NCI-H526 (cell line): ENCODE measurements around the gene CENPF.
"Not testable (repeated sequence)": the region's sequence is repeated elsewhere in the genome, so short reads cannot be mapped to it uniquely, and the experiment has no call there.

Source experiments
- DNase-seq, 2 experiments: peaks; one replicate each; lab custom pipeline; 2025; lab: John Stamatoyannopoulos, UW

CENPF gene

DNA sequence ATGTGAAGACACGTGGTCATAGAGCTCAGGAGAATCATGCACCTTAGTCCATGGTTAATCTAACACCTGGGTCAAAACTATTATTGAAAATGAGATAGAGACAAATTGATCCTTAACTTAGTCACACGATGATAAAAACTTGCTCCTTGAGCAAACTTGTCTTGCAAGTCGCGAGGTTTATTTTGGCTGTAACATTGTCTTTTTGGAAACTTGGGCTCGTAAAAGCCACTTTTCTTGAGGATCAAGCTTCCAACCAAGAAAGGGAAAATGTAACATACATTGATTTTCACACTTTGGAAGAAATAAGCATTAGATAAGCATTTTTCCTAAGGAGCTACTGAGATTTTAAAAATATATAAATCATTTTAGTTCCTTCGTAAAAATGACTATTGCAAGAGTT, 19.9 kb upstream of the CENPF start:
- no peak for DNase-seq

DNA sequence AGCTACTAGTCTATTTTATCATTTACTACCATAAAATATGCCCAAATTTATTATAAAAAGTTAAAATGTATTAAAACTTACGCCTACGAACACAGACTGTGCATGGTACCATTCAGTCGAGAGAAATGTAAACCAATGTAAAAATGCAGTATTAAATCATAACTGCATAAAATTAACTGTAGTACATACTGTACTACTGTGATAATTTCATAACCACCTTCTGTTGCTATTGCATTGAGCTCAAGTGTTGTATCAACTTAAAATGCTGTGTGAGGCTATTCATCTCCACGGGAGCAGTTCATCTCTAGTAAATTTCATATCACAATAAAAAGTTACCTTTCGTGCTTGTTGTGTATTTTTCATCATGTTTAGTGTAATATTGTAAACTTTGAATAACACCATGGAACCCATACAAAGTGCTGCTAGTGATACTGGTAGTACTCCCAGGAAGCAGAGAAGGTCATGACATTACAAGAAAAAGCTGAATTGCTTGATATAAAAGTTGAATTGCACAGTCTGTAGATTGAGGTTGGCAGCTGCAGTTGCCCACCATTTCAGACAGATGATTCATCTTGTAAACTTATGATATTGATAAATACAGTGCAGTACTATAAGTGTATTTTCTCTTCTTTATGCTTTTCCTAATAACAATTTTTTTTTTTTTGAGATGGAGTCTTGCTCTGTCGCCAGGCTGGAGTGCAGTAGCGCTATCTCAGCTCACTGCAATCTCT, 19.0 kb upstream of the CENPF start:
- DNase-seq, result no peak

DNA sequence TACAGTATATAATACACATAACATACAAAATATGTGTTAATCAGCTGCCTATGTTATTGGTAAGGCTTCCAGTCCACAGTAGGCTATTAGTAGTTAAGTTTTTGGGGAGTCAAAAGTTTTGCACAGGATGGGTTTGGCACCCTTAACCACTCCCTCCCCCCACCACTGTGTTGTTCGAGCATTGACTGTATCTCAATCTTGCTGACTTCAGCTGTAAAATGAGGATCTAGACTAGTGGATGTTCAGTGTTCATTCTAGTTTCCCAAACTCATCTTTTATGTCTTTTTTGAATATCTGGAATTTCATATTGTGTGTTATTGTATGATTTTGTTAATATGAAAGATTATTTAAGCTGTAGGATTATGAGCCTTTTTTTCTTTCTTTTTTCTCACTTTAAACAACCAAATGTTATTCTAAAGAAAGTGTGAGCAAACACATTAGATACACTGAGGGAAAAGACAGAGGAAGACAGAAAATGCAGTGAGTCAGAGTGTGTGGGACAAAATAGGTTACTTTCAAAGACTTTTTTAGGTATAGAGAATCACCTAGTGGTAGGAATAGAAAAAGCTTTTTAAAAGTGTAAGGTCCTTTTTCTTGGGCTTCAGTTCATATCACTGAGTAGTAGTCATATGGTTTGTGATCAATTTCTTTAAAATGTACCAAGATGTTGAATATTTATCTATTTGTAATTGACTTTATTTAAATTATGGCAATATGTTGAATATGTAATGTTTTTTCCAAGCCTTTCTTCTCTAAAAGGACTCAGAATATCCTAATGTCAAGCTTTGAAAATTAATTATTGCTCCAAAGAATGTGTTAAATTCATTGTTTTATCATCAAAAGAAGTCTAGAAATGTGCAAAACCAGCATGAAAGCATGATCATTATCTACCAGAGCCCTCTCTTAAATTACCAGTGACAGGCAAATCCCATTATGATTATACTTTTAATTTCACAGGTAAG, 17.9 kb upstream of the CENPF start:
- peak; percentile 15 to 47 for DNase-seq

DNA sequence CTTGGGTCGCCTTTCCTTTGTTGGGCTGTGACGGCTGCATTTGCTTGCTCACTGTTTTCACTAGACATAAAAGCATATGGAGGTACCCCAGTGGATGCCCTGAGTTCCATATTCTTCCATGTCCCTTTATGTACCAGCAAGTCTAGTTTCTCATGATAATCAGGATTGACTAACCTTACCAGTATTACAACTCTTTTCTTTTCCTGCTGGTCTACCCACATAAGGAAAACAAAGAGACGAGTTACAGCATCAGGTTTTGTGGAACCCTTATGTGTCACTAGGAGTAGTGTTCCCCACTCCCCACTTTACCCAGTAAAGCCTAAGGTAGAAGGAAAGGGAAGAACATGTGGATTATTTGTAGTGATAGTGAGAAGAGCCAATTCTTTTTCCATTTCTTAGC, 16.4 kb upstream of the CENPF start:
- no peak for DNase-seq

DNA sequence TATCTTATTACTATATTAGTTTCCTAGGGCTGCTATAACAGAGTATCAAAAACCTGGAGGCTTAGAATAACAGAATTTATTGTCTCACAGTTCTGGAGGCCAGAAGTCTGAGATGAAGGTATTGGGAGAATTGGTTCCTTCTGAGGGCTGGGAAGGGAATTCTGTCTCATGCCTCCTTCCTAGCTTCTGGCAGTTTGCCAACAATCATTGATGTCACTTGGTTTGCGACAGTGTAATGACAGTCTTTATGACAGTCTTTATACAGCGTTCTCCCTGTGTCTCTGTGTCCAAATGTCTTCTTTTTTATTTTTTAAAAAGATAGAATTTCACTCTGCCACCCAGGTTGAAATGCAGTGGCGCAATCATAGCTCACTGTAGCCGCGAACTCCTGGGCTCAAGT, 15.8 kb upstream of the CENPF start:
- DNase-seq, result no peak

DNA sequence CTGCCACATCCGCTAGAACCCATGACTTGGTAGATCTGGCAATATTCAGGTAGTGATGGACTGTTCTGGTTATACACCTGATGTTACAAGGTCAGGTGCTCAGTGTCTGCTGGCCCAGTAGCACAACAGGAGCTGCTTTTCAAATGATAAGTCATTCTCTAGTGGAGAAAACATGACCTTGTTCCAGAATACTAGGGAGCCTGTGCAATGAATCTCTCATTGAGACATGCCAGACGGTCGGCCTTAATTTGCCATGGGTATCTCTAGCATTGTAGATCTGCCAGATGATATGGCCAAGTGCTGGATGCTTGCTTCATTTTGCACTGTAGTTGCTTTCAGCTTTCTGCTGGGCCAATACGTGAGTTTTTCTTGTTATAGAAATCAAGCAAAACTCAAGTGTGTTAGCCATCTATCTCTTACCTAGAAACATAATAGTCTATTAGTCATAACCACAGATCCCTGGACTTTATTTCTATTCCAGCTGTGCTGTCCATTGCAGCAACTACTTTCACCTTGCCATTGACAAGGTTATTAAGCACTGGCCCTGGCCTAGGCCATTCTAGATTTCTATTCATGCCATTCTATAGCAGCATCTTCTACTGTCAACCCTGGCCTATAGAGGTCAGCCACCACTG, 13.9 kb upstream of the CENPF start:
- no peak for DNase-seq

DNA sequence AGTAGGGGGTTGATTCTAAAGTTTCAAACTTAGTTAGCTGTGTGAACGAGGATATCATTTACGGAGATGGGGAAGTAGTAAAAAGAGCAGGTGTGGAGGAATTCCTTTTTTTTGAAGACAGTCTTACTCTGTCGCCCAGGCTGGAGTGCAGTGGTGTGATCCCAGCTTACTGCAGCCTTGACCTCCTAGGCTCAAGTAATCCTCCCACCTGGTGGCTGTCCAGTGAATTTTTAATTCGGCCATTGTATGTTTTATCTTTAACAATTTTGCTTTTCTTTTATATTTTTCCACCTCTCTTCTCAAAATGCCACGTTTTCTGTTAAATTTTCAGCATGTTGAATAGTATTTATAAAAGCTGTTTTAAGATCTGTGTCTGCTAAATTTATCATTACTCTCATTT, 12.3 kb upstream of the CENPF start:
- DNase-seq, result no peak

DNA sequence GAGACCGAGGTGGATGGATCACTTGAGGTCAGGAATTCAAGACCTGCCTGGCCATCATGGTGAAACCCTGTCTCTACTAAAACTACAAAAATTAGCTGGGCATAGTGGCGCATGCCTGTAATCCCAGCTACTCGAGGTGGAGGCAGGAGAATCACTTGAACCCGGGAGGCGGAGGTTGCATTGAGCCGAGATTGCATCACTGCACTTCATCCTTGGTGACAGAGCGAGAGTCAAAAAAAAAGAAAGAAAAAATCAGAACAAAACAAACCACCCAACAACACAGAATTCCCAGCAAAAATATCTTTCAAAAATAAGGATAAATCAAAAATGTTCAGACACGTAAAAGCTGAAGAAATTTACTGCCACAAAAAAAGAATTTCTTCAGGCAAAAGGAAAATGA, 11.1 kb upstream of the CENPF start:
- not testable (repeated sequence) for DNase-seq

DNA sequence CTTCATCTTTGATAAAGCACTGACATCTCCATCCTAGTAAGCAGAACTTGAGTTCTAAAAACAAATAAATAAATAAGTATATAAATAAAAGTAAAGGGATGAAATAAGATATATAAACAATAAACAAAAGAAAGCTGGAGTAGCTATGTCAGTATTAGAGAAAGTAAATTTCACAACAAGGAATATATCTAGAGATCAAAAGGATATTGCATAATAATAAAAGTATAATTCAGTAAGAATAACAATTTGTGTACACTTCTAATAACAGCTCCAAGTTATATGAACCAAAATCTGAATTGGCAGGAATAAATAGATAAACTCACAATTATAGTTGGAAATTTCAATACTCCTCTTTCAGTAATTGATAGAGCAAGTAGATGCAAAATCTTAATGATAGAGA, 9.8 kb upstream of the CENPF start:
- no peak for DNase-seq

DNA sequence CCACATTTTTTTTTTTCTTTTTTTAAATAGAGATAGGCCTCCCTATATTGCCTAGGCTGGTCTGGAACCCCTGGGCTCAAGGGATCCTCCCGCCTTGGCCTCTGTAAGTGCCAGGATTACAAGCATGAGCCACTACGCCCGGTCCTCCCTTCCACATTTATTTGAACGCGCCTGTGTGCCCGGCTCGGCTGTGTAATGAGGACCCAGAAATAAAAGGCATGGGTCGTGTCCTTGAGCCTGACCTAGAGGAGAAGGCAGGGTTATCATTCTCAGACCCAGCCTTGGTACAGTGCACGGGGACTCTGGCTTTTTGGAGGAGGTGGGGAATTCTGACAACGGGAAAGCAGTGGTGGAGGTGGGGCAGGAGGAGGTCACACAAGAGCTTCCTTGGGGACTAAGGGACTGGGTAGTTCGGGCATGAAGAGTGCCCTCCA, 841 bp downstream of the CENPF start:
- peak in 1 of 2 experiments; percentile 14 for DNase-seq

DNA sequence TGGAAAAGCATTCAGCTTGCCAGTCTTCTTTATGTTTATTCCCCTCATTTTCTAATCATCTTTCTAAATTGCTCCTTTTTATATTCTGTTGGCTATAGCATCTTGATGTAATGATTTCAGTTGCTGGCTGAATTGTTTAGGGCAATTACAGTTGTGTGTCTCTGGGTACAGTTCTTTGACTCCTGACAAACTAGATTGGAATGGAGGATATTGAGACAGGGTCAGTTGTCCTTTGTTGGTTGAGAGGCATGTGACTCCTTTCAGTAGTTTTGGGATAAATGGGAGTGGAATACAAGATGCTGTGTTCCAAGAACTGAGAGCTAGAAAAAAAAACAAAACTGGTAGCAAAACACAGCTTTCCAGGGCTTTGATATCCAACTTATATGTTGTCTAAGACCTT, 1.5 kb downstream of the CENPF start:
- DNase-seq, result no peak

DNA sequence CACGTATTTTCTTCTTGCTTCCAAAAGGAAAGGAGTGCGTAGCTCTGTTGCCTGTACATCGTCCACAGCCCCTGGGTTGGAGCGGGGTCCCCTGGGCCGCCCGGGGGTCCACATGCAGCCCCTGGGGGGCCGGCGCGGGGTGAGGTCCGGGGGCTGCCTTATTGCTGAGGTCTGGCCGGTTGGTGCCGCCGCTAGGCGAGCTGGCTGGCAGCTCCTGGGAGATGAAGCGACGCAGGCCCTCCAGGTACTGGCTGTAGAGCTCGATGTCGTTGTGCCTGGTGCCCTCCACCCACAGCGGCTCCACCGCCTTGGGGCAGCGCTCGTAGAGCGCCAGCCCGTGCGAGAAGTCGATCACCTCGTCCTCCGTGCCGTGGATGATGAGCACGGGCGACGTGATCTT, 2.5 kb downstream of the CENPF start:
- not testable (repeated sequence) for DNase-seq

DNA sequence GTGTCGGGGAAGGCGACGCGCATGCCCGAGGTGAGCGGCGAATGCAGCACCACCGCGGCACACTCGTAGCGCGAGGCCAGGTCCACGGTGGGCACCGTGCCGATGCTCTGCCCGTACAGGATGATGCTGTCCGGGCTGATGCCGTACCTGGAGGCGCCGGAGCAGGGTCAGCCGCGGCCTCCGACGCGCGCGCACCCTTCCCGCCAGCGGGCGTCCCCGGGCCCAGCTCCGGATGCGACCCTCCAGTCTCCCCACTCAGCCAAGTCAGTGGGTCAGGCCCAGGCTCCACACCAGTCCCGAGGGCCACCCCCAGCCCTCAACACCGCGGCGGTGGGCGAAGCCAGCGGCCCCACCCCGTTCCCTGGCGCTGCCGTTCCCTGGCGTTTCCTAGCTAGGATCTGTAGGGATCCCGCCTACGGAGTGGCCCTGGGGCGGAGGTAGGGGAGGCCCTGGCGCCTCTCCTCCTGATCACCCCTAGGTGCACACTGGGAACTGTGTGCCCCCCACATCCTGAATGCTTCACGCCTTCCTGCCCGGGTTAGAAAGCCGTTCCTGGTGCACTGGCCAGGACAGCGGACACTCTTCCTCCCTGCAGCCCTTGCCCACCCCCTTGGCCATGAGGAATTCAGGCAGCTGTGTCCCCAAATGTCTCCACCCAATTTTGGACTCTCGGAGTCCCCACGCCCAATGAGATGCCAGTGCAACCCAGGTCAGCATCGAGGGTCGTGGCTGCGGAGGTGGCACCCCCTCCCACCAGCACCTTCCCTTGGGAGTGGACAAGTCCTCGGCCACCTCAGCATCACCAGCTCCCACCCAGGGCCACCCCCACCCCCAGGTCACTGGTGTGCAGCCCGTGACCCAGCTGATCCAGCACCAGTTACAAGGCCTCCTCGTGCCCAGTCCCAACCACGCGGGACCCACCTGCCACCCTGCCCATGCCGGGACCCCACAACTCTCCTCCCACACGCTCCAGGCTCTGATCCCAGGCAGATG, 3.2 kb downstream of the CENPF start:
- DNase-seq, result not testable (repeated sequence)

DNA sequence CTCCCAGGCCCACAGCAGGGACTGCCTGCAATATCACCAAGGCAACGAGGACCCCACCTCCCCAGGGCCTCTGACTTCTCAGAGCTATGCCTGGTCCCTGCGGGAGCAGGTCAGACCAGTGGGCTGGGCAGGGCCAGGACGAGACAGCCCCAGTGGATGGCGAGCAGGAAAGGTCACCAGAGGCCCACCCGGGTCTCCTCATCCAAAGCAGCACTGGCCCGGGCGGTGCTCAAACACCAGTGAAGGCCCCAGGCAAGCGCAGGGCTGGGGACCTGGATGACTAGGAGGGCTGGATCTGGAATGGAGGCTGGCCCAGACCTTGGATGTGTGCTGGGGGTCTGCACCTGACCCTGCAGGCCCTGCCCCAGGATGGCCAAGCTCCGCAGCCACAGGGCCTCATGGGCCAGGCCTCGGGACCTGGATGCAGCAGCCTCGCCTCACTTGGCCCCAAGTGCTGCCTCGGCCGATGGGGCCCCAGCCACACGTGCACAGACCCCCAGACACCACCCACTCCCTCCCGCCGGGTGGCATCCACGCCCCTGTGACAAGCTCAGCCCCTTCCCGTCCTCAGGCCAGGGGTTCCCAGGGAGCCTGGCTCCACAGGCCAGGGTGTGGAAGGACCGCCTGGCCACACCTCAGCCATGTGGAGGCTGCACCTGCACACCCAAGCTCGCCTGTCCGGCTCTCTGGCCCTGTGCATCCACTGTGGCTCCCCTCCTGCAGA, 4.7 kb downstream of the CENPF start:
- not testable (repeated sequence) for DNase-seq

DNA sequence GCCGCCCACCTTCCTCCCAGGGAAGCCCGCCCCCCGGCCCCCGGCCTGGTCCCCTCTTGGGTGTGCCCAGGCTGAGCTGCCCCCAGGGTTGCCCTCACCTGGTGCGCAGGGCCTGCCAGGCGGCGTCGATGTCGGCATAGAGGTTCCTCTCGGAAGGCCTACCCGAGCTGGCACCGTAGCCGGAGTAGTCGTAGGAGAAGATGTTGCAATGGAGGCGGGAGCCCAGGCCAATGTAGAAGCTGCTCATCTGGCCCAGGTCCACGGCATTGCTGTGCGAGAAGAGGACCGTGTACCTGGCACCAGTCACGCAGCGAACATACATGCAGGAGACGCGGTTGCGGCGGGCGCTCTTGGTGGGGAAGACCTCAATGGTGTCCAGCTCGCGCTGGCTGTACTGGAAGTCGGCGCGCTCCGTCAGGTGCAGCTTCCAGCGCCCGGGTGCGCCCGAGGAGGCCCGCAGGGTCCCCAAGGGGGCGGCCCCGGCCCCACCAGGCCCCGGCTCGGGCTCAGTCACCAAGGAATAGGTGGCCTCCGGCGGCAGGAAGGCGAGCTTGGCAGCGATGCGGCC, 5.3 kb downstream of the CENPF start:
- DNase-seq, result not testable (repeated sequence)

DNA sequence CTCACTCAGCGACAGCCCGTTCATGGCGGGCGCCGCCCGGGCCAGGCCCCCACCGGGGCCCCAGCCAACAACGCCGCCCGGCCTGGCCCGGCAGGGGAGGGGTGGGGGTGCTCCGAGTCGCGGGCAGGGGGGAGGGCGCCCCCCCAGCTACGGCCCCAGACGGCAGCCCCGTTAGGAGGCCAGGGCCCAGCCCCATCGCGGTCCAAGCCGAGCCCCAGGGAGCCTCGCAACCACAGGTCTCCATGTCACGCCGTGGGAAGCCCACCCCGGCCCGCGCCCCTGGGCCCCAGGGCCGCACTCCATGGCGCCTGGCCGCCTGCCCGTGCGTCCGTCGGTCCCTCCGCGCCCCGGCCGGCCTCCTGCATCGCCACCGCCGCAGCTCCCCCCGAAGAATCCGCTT, 5.8 kb downstream of the CENPF start:
- DNase-seq, result not testable (repeated sequence)

DNA sequence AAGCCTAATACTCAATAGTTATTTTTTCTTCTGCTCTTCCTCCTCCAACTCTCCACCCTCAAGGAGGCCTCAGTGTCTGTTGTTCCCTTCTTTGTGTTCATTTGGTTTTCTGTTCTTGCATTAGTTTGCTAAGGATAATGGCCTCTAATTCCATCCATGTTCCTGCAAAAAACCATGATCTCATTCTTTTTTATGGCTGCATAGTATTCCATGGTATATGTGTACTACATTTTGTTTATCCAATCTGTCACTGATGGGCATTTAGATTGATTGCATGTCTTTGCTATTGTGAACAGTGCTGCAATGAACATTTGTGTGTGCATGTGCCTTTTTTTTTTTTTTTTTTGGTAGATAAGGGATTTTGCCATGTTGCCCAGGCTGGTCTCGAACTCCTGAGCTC, 6.7 kb downstream of the CENPF start:
- DNase-seq, result no peak

DNA sequence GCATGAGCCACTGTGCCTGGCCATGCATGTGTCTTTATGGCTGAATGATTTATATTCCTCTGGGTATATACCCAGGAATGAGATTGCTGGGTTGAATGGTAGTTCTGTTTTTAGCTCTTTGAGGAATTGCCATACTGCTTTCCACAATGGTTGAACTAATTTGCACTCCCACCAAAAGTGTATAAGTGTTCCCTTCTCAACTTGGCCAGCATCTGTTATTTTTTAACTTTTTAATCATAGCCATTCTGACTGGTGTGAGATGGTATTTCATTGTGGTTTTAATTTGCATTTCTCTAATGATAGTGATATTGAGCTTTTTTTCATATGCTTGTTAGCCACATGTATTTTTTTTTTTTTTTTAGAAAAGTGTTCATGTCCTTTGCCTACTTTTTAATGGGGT, 7.1 kb downstream of the CENPF start:
- not testable (repeated sequence) for DNase-seq

DNA sequence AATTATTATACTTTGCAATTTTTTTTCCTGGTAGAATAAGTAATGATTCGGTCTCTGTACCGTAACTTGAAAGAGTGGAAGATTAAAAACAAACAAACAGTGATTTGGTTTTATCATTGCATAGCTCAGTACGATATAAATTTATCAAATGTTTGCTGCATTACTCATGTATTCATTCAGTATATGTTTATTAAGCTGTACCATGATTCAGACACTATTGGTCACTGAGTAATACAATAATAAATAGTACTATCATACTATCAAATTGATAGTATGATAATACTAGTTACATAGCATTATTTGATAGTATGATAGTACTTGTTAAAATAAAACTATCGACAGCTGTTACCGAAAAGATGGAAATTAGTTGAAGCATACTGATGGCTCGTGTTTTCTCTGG, 12.1 kb downstream of the CENPF start:
- DNase-seq, result no peak

DNA sequence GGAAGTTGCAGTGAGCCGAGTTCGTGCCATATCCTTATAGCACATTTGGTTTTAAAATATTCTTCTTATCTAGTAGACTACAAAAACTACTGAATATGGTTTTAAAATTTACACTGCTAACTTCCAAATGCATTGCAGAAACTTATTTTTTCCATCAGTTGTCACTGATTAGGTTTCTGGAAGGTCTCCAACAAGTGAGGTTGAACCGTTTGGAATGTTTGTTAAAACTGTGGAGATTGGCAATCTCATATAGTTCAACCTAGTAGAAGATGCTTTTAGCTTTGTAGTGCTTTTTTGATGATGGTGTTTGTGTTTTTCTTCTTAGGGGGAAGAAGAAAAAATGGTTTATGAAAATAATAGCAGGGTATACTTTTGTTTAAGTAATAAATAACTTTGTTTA, 12.9 kb downstream of the CENPF start:
- DNase-seq, result no peak
